Eye (tissue), 1 donor: ENCODE data around the gene HCN4.

Experiments used
- DNase-seq: peaks from one replicate; pipeline ENCODE4 v3.0.0-alpha.2; 2015

The HCN4 gene

GRCh38 chr15:73375755-73376305 is 7.1 kb upstream of the HCN4 start:
- DNase-seq: peak; percentile 30

DNA sequence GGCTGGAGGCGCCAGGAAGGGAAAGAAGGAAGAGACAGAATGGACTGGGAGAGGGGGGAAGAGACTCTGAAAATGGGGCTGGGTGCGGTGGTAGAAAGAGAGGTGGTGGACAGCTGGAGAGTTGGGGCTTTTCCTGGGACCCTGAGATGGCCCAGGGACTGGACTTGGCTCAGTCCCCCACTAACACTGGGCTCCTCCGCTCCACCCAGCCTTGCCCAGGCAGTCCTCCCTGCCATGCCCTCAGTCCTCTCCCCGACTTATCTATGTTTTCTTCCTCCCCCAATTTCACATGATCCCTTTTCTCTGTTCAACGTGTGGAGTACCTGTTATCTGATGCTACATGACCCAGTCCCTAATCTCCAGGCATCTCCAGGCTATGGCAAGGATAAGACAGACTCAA is 6.3 kb upstream of the HCN4 start:
- no peak for DNase-seq

GRCh38 chr15:73374604-73375003 is 5.8 kb upstream of the HCN4 start:
- DNase-seq: no peak

GRCh38 chr15:73373221-73373620 is 4.5 kb upstream of the HCN4 start:
- DNase-seq: no peak

DNA sequence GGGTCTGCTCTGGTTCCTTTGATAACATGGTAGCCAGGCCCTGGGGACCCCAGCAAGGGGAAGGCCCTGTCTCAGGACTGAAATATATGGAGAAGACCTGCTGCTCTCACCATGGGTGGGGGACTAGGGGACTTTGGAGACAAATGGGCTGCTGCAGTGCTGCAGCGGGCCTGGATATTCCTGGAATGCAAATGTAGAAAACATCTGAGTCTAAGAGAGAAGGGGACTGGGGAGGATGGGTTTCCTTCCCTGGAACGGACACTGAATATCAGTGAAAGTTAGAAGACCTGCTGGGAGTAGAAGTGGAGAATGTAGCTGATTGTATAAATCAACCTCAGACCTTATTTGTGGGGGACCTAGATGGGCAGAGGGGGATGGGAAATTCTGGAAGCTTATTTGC is 3.1 kb upstream of the HCN4 start:
- DNase-seq: no peak

DNA sequence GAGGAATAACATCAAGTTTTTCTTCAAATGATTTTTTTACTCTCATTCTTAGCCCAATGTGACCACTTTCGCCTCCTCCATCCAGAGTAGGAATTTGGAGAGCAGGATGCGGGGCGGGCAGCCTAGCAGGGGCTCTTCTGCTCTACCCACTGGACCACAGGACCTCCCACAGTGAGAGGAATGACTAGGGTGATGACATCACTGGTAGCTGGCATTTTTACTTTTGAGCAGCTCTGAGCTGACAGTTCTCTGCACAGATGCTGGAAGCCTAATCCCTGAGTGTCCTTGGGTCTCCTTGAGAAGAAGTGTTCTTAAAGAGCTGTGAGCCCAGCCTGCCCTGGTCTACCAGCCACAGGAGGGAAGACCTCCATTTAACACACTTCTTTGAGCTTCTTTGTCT is 1.4 kb upstream of the HCN4 start:
- no peak for DNase-seq

DNA sequence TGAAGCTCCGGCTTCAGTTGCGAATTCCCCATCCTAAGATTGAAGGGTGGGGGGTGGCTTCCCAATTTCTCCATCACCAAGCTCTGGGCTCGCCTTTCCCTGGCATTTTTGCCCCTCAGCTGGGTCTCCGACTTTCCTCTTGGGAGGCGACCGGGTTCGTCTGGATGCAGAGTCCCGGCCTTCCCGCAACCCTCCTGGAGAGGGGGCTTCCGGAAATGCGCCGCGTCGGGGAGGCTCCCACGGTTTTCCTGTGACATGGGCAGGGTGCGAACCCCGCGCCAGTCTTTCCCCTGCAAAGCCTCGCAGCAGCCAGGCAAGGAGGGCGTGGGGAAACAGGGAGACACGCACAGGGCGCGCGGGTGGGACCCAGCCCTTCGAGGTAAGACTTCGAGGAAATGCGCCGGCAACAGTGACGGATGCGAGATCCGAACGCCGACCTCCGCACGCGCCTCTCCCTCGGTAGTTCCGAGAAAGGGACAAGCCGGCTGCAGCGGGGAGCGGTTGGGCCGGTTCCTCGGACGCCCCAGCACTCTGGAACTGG is 466 bp upstream of the HCN4 start:
- peak; percentile 35 for DNase-seq

GRCh38 chr15:73367624-73368300 is 996 bp downstream of the HCN4 start:
- peak; percentile 37 for DNase-seq

DNA sequence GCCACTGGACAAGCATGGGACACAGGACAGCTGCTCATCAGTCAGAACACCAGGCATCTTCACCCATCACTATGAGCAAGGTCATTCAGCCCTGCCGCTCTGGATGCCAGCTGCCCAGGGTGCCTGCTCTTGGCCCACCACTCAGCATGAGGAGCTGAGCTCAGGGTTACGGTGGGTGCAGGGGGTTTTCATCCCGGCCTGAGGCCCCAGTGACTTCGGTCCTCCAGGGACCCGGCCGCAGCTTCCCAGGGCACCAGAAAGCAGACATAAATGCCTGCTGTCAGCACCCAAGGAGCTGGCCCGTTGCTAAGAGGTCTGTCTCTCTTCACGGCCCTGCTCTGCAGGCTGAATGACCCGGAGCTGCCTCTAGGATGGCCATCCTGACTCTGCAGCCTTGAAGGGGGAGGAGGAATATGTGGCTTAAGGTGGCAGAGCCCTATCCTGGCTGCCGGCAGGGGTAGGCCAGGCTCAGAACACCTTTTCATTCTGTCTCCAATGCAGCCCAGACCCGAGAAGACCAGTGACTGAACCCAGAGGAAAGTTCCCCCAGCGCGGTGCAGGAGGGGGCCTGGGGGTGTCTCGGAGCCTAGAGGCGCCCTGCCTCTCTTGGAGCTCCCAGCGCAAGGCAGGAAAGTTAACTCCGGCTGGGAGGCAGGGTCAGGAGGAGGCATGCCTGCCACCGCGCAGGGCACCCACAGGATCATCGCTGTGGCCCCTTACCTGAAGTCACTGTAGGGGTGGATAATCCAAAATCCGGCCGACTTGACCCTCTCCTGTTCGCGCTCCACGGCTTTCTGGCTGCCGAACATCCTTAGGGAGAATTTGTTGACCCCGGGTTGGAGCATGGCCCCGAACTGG is 1.8 kb downstream of the HCN4 start:
- DNase-seq: no peak

- no peak for DNase-seq
Measured at GRCh38 chr15:73364070-73364469, 4.7 kb downstream of the HCN4 start.

- DNase-seq: no peak
Measured at GRCh38 chr15:73362900-73363299, 5.9 kb downstream of the HCN4 start.

GRCh38 chr15:73361337-73361736 is 7.4 kb downstream of the HCN4 start:
- peak; percentile 33 for DNase-seq

DNA sequence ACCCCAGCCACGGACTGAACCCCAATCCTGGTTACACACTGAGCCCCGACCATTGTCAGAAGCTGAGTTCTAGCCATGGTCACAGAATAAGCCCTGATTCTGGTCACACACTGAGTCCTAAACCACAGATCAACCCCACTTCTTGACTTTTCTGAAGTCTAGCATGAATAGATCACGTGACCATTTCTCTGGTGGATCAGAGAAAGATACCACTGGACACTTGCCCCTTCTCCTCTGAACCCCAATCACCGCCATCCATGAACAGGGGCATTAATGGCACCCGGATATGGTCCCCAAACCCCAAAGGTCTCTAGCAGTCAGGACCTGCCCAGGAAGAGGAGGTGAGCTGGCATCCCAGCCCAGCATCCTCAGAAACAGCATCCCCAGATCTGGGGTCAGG is 9.1 kb downstream of the HCN4 start:
- no peak for DNase-seq

- no peak for DNase-seq
Measured at GRCh38 chr15:73357999-73358665, 10.6 kb downstream of the HCN4 start.

- no peak for DNase-seq
Measured at GRCh38 chr15:73355612-73356265, 13.0 kb downstream of the HCN4 start.

- no peak for DNase-seq
Measured at GRCh38 chr15:73354241-73354640, 14.5 kb downstream of the HCN4 start.

DNA sequence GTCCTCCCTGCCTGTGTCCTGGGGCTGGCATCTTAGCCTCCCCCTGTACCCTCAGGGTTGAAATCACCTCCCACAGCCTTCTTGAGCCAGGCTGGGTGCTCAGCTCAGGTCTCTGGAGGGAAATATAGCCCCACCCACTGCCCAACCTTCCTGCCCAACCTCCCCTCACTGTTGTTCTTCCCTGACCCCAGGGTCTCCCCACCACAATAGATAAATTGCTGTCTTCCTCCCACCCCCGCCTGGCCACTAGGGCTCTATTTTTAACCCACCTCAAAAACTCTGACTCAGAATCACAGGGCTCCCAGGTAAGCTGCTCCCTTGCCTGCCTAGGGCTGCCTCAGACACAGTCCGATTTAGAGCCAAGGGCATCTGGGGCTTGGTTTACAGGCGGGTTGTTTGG is 15.0 kb downstream of the HCN4 start:
- DNase-seq: no peak

DNA sequence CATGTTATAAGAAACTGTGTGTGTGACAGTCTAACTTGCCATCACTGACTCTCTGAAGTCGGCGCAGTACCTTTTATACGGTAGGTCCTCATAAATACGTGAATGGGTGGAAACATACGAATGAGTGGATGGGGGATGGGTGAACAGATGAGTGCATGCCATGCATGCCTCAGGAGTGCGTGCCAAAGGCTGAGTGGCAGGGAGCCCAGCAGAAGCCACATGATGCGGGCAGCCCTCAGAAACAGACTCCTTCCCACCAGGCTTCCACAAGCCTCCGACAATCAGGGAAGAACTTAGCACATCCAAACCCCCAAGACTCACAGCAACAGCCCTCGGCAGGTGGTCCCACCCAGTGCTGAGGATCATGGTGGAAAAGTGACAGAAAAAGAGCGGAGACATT is 16.7 kb downstream of the HCN4 start:
- no peak for DNase-seq

GRCh38 chr15:73349191-73349590 is 19.6 kb downstream of the HCN4 start:
- no peak for DNase-seq

DNA sequence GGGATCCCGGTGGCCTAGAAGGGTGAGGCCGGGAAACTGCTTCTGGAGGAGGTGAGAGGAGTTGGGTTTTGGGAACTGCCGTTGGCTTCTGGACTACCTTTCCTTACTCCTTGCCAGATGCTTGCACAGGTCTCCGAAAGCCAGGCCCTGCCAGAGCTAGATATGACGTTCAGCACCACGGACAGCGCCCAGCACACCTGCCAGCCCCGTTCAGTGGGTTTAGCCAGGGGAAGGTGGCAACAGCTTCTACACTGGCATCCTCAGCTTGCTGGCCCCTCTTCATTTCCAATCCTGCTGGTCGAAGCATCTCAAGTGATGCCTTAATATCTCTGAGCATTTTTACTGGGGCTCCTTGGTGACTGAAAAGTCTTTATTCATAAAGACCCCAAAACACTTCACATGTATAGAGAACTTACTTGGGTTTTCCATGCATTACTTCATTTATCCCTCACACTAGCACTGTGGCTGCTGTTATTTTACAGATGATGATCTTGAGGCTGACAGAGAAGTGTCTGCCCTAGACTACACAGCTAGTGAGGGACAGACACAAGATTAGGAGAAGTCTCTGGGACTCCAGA is 21.9 kb downstream of the HCN4 start:
- DNase-seq: peak; percentile 86

DNA sequence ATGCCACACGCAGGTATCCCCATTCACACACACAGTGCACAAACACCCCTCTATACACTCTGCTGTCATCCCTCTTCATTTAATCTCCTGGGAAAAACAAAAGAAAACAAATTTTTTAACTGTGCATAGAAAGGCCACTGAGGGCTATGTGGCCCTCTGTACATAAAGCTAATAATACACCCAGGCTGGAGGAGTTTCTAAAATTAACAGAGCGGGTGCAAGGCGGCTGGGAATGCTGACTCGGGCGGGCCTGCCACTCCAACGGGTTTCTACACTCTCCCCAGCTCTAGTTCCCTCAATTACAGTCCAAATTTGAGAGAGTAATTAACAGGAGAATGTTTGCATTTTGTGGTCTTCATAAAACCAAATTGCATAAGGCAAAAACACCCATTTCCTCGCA is 23.1 kb downstream of the HCN4 start:
- no peak for DNase-seq

DNA sequence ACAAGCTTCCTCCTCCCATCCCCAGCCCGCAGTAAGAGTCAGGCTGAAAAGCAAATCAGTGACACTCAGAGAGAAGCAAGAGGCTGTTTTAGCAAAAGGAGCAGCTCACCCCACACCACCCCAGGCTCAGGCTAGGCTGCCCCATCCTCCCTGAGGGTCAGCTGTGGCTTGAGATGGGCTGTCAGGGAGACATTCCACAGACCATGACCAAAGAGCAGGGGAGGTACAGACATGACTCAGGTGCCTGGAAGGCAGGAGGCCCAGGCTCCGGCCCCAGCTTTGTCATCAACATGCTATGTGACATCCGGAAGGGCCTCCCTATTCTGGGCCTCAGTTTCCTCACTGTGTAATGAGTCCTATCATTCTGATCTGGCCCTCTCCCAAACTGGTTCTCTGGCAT is 24.7 kb downstream of the HCN4 start:
- DNase-seq: no peak
